IMR-90 (cell line): ENCODE data around the gene TAF1A. TPM values are rescaled to one million over a fixed set of nuclear protein-coding genes. Genes with fewer than 3 reads are reported as not detected.
"Not testable (repeated sequence)": the region's sequence is repeated elsewhere in the genome, so short reads cannot be mapped to it uniquely, and the experiment has no call there.

Experiments
- ATAC-seq: fragments of 200-7000 bp; cut with Tn5 transposase; 2 replicates; pipeline ENCODE4 v1.9.1; 2020; ENCODE audit warnings: low read depth, mild to moderate bottlenecking, moderate library complexity
- BruUV-seq: library from RNA; stranded (reverse); fragments of 400-500 nt; replicated peaks from 2 replicates; lab custom pipeline; 2021; lab: Mats Ljungman, UMichigan
- CTCF ChIA-PET: fragments of 300-600 bp; formaldehyde crosslinking; extraction: SDS; loops from one replicate; lab custom pipeline; 2021; ENCODE audit warnings: antibody characterized with exemption; lab: Yijun Ruan, JAX
- POLR2A ChIA-PET: fragments of 300-600 bp; sonication (Branson Sonifier 250); formaldehyde crosslinking; loops from one replicate; lab custom pipeline; 2022; ENCODE audit warnings: antibody characterized with exemption; ENCODE audit not compliant: unreplicated experiment; lab: Charles Lee
- DNase-seq: peaks from one replicate; pipeline ENCODE4 v3.0.0; 2013
- H2AFZ ChIP-seq: replicated peaks from 2 replicates; pipeline ENCODE3; 2013; ENCODE audit warnings: low read length, mild to moderate bottlenecking; ENCODE audit not compliant: poor library complexity
- H2AK5ac ChIP-seq: 2 replicates; pipeline ENCODE4 v1.6.1; 2013; ENCODE audit warnings: low read depth, low read length, inconsistent platforms
- H2AK9ac ChIP-seq: replicated peaks from 2 replicates; pipeline ENCODE3; 2013; ENCODE audit warnings: mild to moderate bottlenecking, low read depth, low read length, moderate library complexity; ENCODE audit not compliant: poor library complexity
- H2BK120ac ChIP-seq: 2 replicates; pipeline ENCODE4 v1.6.1; 2013; ENCODE audit warnings: low read depth, low read length, inconsistent platforms
- H2BK15ac ChIP-seq: 3 replicates; pipeline ENCODE4 v1.6.1; 2013; ENCODE audit warnings: low read depth, low read length, inconsistent platforms
- H2BK20ac ChIP-seq: 2 replicates; pipeline ENCODE4 v1.6.1; 2013; ENCODE audit warnings: low read depth, mild to moderate bottlenecking, inconsistent platforms, low read length, moderate library complexity
- H2BK5ac ChIP-seq: 2 replicates; pipeline ENCODE4 v1.6.1; 2013; ENCODE audit warnings: mild to moderate bottlenecking, low read depth, low read length, inconsistent platforms; ENCODE audit not compliant: poor library complexity, severe bottlenecking
- H3K14ac ChIP-seq: replicated peaks from 2 replicates; pipeline ENCODE4 v1.6.1; 2013; ENCODE audit warnings: low read depth, low read length, inconsistent platforms
- H3K18ac ChIP-seq: 2 replicates; pipeline ENCODE4 v1.6.1; 2013; ENCODE audit warnings: low read depth, low read length, control low read depth
- H3K23ac ChIP-seq: 2 replicates; pipeline ENCODE4 v1.6.1; 2013; ENCODE audit warnings: low read depth, low read length, inconsistent platforms
- H3K27ac ChIP-seq: 2 replicates; pipeline ENCODE4 v1.5.1; 2013; ENCODE audit warnings: mild to moderate bottlenecking, control low read depth, low read length; ENCODE audit not compliant: insufficient read depth
- H3K27me3 ChIP-seq: 2 replicates; pipeline ENCODE4 v1.6.1; 2013; ENCODE audit warnings: low read length; ENCODE audit not compliant: control insufficient read depth, insufficient read depth
- H3K36me3 ChIP-seq: 2 replicates; pipeline ENCODE4 v1.6.1; 2013; ENCODE audit warnings: low read length, mixed read lengths; ENCODE audit not compliant: control insufficient read depth, insufficient read depth
- H3K4ac ChIP-seq: 2 replicates; pipeline ENCODE4 v1.6.1; 2013; ENCODE audit warnings: low read depth, low read length, inconsistent platforms
- H3K4me1 ChIP-seq: 2 replicates; pipeline ENCODE4 v1.6.1; 2013; ENCODE audit warnings: low read length, mixed read lengths; ENCODE audit not compliant: control insufficient read depth, insufficient read depth
- H3K4me2 ChIP-seq: 2 replicates; pipeline ENCODE4 v1.6.1; 2013; ENCODE audit warnings: low read depth, mild to moderate bottlenecking, control low read depth, low read length, moderate library complexity
- H3K4me3 ChIP-seq: 2 replicates; pipeline ENCODE4 v1.5.1; 2013; ENCODE audit warnings: low read depth, mild to moderate bottlenecking, control low read depth, low read length, moderate library complexity; ENCODE audit not compliant: insufficient read depth
- H3K56ac ChIP-seq: 2 replicates; pipeline ENCODE4 v1.6.1; 2013; ENCODE audit warnings: low read length, inconsistent platforms; ENCODE audit not compliant: insufficient read depth; ENCODE audit errors: extremely low read depth
- H3K79me1 ChIP-seq, 2 experiments: 2 replicates each; pipeline ENCODE4 v1.6.1; 2013; ENCODE audit warnings: low read length in 2 of 2, inconsistent platforms in 1 of 2, low read depth in 1 of 2
- H3K9ac ChIP-seq: 2 replicates; pipeline ENCODE4 v1.6.1; 2013; ENCODE audit warnings: low read depth, low read length, control low read depth
- H3K9me1 ChIP-seq: 2 replicates; pipeline ENCODE4 v1.6.1; 2013; ENCODE audit warnings: low read length, inconsistent platforms; ENCODE audit not compliant: insufficient read depth
- H3K9me3 ChIP-seq: 2 replicates; pipeline ENCODE4 v1.6.1; 2013; ENCODE audit warnings: low read length; ENCODE audit not compliant: control insufficient read depth, insufficient read depth
- H4K20me1 ChIP-seq: 2 replicates; pipeline ENCODE4 v1.6.1; 2013; ENCODE audit warnings: low read length, inconsistent platforms; ENCODE audit not compliant: insufficient read depth
- H4K5ac ChIP-seq: 2 replicates; pipeline ENCODE4 v1.6.1; 2013; ENCODE audit warnings: mild to moderate bottlenecking, low read depth, low read length, control low read depth
- H4K8ac ChIP-seq, 2 experiments: 2 replicates each; pipeline ENCODE4 v1.6.1; 2013; ENCODE audit warnings: low read depth in 2 of 2, low read length in 2 of 2, control low read depth in 1 of 2, inconsistent platforms in 1 of 2
- H4K91ac ChIP-seq: 2 replicates; pipeline ENCODE4 v1.6.1; 2013; ENCODE audit warnings: low read depth, low read length, inconsistent platforms; ENCODE audit not compliant: insufficient read depth
- WGBS, 2 experiments: methylation state at CpG; one replicate each; pipeline versions ENCODE4 v1.1.5 to v1.1.7; 2013; ENCODE audit warnings: missing lambda C conversion rate in 2 of 2; ENCODE audit not compliant: insufficient read length in 1 of 2; ENCODE audit errors: extremely low coverage in 2 of 2; 5-methylcytosine and 5-hydroxymethylcytosine counted together
- dilution Hi-C: fragments of 300-500 bp; cut with HindIII; formaldehyde crosslinking; loops from one replicate; pipeline ENCODE4 v1.14.3; 2018; ENCODE audit warnings: low sequenced_read_pairs; ENCODE audit not compliant: unreplicated experiment
- in situ Hi-C: fragments of 300-500 bp; cut with MboI; formaldehyde crosslinking; loops from 3 replicates; pipeline ENCODE4 v1.14.3; 2019; ENCODE audit warnings: low sequenced_read_pairs, inconsistent platforms, mixed read lengths
- intact Hi-C: fragments of 100-400 bp; cut with micrococcal nuclease; formaldehyde crosslinking; loops from 2 replicates; pipeline ENCODE4 v1.10.0; 2022
- polyA plus RNA-seq, 3 experiments: library from polyadenylated mRNA; depleted of rRNA; stranded (reverse); fragments of >200 nt; gene quantifications; 2 replicates each; pipeline ENCODE4 v1.2.3, GENCODE V29; 2012; ENCODE audit warnings: low replicate concordance in 1 of 3
- total RNA-seq: library from RNA; depleted of rRNA; stranded (reverse); fragments of >200 nt; gene quantifications from 2 replicates; pipeline ENCODE4 v1.2.3, GENCODE V29; 2012

Gene TAF1A
- total and polyA plus RNA-seq, 2 of the 4 experiments (the other 2 are of a cell fraction), result 3.8 to 5.4 TPM

- H2BK5ac ChIP-seq, H3K79me1 ChIP-seq, BruUV-seq, H3K4me3 ChIP-seq, H2AFZ ChIP-seq, H3K14ac ChIP-seq, H4K20me1 ChIP-seq, H2AK5ac ChIP-seq, in situ Hi-C loops, ATAC-seq, intact Hi-C loops, H3K56ac ChIP-seq, H2BK15ac ChIP-seq, H3K18ac ChIP-seq, dilution Hi-C loops, H3K9me1 ChIP-seq, H3K27ac ChIP-seq, H4K91ac ChIP-seq, H3K4me2 ChIP-seq, H2AK9ac ChIP-seq, H3K9ac ChIP-seq, CTCF ChIA-PET, H3K4ac ChIP-seq, H3K23ac ChIP-seq, H3K9me3 ChIP-seq, H2BK20ac ChIP-seq, H3K27me3 ChIP-seq, H4K5ac ChIP-seq, H4K8ac ChIP-seq, DNase-seq, POLR2A ChIA-PET, H2BK120ac ChIP-seq, H3K4me1 ChIP-seq, H3K36me3 ChIP-seq: not testable (repeated sequence)
- WGBS, 2 experiments, result no CpG with 5 or more reads among the region's 1 CpG
Observed at GRCh38 chr1:222609111-222609510, 19.4 kb upstream of the TAF1A start.
